PC-3 (cell line): ENCODE measurements around the gene NUP153.

Experiments used
- EZH2 ChIP-seq: fragments of 300-600 bp; sonication (generic); IDR thresholded peaks from one replicate; pipeline ENCODE4 v1.6.1; 2017; ENCODE audit warnings: antibody characterized with exemption, mild to moderate bottlenecking, low read length; ENCODE audit not compliant: unreplicated experiment
- TF ChIP-seq, protein P1 (sequence below): fragments of 300-600 bp; sonication (generic); conservative IDR thresholded peaks from 2 replicates; pipeline ENCODE4 v1.5.1; 2017; ENCODE audit warnings: antibody characterized with exemption, low read depth, mild to moderate bottlenecking, low read length

DNA sequence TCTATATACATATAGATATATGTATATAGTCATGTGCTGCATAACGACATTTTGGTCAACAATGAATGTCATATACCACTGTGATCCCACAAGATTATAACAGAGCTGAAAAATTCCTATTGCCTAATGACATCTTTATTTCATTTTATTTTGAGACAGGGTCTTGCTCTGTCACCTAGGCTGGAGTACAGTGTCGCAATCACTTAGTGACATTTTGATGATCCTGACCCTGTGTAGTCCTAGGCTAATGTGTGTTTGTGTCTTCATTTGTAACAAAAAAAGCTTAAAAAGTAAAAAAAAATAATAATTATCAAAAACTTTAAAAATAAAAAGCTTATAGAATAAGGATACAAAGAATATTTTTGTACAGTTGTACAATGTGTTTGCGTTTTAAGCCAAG is 110.6 kb downstream of the NUP153 start:
- no peak for TF ChIP-seq EZH2
- TF ChIP-seq, protein P1, sequence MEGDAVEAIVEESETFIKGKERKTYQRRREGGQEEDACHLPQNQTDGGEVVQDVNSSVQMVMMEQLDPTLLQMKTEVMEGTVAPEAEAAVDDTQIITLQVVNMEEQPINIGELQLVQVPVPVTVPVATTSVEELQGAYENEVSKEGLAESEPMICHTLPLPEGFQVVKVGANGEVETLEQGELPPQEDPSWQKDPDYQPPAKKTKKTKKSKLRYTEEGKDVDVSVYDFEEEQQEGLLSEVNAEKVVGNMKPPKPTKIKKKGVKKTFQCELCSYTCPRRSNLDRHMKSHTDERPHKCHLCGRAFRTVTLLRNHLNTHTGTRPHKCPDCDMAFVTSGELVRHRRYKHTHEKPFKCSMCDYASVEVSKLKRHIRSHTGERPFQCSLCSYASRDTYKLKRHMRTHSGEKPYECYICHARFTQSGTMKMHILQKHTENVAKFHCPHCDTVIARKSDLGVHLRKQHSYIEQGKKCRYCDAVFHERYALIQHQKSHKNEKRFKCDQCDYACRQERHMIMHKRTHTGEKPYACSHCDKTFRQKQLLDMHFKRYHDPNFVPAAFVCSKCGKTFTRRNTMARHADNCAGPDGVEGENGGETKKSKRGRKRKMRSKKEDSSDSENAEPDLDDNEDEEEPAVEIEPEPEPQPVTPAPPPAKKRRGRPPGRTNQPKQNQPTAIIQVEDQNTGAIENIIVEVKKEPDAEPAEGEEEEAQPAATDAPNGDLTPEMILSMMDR, result no peak
